Endothelial cell of umbilical vein (primary cell): ENCODE measurements around the gene TRNAU1AP. TPM values are rescaled to one million over a fixed set of nuclear protein-coding genes. Genes with fewer than 3 reads are reported as not detected.

Source experiments
- BruUV-seq: library from RNA; stranded (reverse); fragments of 400-500 nt; replicated peaks from 2 replicates; lab custom pipeline; 2021; lab: Mats Ljungman, UMichigan
- CTCF ChIA-PET: fragments of 300-600, 350-600 bp; sonication (Branson Sonifier 250); formaldehyde crosslinking; loops from one replicate; lab custom pipeline; 2021; ENCODE audit warnings: antibody characterized with exemption, inconsistent platforms; lab: Charles Lee
- POLR2A ChIA-PET: fragments of 300-600, 350-600 bp; sonication (Branson Sonifier 250); formaldehyde crosslinking; loops from one replicate; lab custom pipeline; 2021; ENCODE audit warnings: antibody characterized with exemption, inconsistent platforms; lab: Charles Lee
- DNase-seq: peaks from one replicate; pipeline ENCODE4 v3.0.0-alpha.2; 2011; ENCODE audit warnings: low read depth, low spot score
- FAIRE-seq: peaks from 2 replicates; lab custom pipeline; 2011; peaks lifted over from hg19 to GRCh38; lab: Jason Lieb, UNC
- H2AFZ ChIP-seq: 2 replicates; pipeline ENCODE4 v1.6.0; 2012; ENCODE audit warnings: low read depth, low read length, control low read depth, inconsistent platforms
- H3K27ac ChIP-seq: 2 replicates; pipeline ENCODE4 v1.5.1; 2011; ENCODE audit warnings: low read depth, mild to moderate bottlenecking, control low read depth, low read length, moderate library complexity; ENCODE audit not compliant: insufficient read depth
- H3K27me3 ChIP-seq, 2 experiments: 2 replicates each; pipeline versions ENCODE4 v1.6.0 to v1.6.1; 2011; ENCODE audit warnings: low read length in 2 of 2, mixed read lengths in 1 of 2; ENCODE audit not compliant: control insufficient read depth in 2 of 2, insufficient read depth in 2 of 2
- H3K36me3 ChIP-seq, 2 experiments: 2 replicates in 1 of 2; 3 replicates in 1 of 2; pipeline ENCODE4 v1.5.1; 2011; ENCODE audit warnings: low read length in 2 of 2, mild to moderate bottlenecking in 1 of 2, moderate library complexity in 1 of 2; ENCODE audit not compliant: control insufficient read depth in 2 of 2, insufficient read depth in 2 of 2; ENCODE audit errors: extremely low read depth in 1 of 2
- H3K4me1 ChIP-seq: 3 replicates; pipeline ENCODE4 v1.5.1; 2011; ENCODE audit warnings: mild to moderate bottlenecking, low read length; ENCODE audit not compliant: control insufficient read depth, insufficient read depth; ENCODE audit errors: extremely low read depth
- H3K4me2 ChIP-seq: 2 replicates; pipeline ENCODE4 v1.6.1; 2011; ENCODE audit warnings: low read length, control low read depth, mixed read lengths; ENCODE audit not compliant: insufficient read depth
- H3K4me3 ChIP-seq, 3 experiments: fragments of 200-600 bp in 1 of 3; sonication (generic), shearing (Covaris generic) in 1 of 3; replicated peaks in 1 of 3; 2 replicates each; pipeline ENCODE4 v1.5.1; 2011 to 2016; ENCODE audit warnings: control low read depth in 3 of 3, low read length in 3 of 3, mild to moderate bottlenecking in 2 of 3, inconsistent platforms in 1 of 3, low read depth in 1 of 3, moderate library complexity in 1 of 3; ENCODE audit not compliant: insufficient read depth in 1 of 3
- H3K79me2 ChIP-seq: 2 replicates; pipeline ENCODE4 v1.6.0; 2012; ENCODE audit warnings: low read length, inconsistent platforms; ENCODE audit not compliant: control insufficient read depth, insufficient read depth
- H3K9ac ChIP-seq: replicated peaks from 2 replicates; pipeline ENCODE3; 2011; ENCODE audit warnings: low read length, control low read depth; ENCODE audit not compliant: insufficient read depth; ENCODE audit errors: extremely low read depth
- H3K9me1 ChIP-seq: replicated peaks from 3 replicates; pipeline ENCODE4 v1.6.0; 2011; ENCODE audit warnings: mild to moderate bottlenecking, low read length; ENCODE audit not compliant: control insufficient read depth, insufficient read depth; ENCODE audit errors: extremely low read depth
- H3K9me3 ChIP-seq: replicated peaks from 2 replicates; pipeline ENCODE4 v1.5.1; 2012; ENCODE audit warnings: low read length, inconsistent platforms; ENCODE audit not compliant: control insufficient read depth, insufficient read depth
- H4K20me1 ChIP-seq: replicated peaks from 2 replicates; pipeline ENCODE3; 2011; ENCODE audit warnings: mild to moderate bottlenecking, low read length; ENCODE audit not compliant: control insufficient read depth, insufficient read depth; ENCODE audit errors: extremely low read depth
- EZH2 ChIP-seq: IDR thresholded peaks from 2 replicates; pipeline ENCODE4 v1.6.1; 2012; ENCODE audit warnings: borderline replicate concordance, low read depth, mild to moderate bottlenecking, moderate library complexity, low read length, inconsistent platforms; ENCODE audit not compliant: severe bottlenecking
- FOS ChIP-seq: IDR thresholded peaks from 2 replicates; pipeline ENCODE4 v1.6.1; 2011; ENCODE audit warnings: mild to moderate bottlenecking, low read length, moderate library complexity, borderline replicate concordance; ENCODE audit not compliant: insufficient read depth
- GATA2 ChIP-seq: IDR thresholded peaks from 2 replicates; pipeline ENCODE4 v1.7.0; 2011; ENCODE audit warnings: low read depth, mild to moderate bottlenecking, moderate library complexity, mixed read lengths, low read length; ENCODE audit not compliant: insufficient read length, insufficient read depth
- JUN ChIP-seq: IDR thresholded peaks from 2 replicates; pipeline ENCODE4 v1.6.1; 2011; ENCODE audit warnings: borderline replicate concordance, low read depth; ENCODE audit not compliant: insufficient read length, insufficient read depth
- MYC ChIP-seq: IDR thresholded peaks from one replicate; pipeline ENCODE4 v1.6.1; 2011; ENCODE audit warnings: mild to moderate bottlenecking, low read depth, low read length
- POLR2A ChIP-seq: IDR thresholded peaks from 2 replicates; pipeline ENCODE4 v1.6.1; 2012; ENCODE audit warnings: low read depth, mild to moderate bottlenecking, control low read depth, low read length
- POLR2AphosphoS5 ChIP-seq: IDR thresholded peaks from 2 replicates; pipeline ENCODE4 v1.6.1; 2012; ENCODE audit warnings: low read depth, mild to moderate bottlenecking, control low read depth, low read length, moderate library complexity; ENCODE audit not compliant: insufficient read depth
- dilution Hi-C: fragments of 300-500 bp; cut with MboI; formaldehyde crosslinking; loops from one replicate; pipeline ENCODE4 v1.15.0; 2019; ENCODE audit warnings: low sequenced_read_pairs; ENCODE audit not compliant: extremely low pct_ligation_motif_present
- intact Hi-C: fragments of 100-400 bp; cut with micrococcal nuclease; formaldehyde crosslinking; loops from one replicate; pipeline ENCODE4 v1.10.0; 2022
- polyA plus RNA-seq, 4 experiments: library from polyadenylated mRNA; depleted of rRNA in 3 of 4; stranded (reverse) in 3 of 4; unstranded in 1 of 4; fragments of >200 nt; gene quantifications; 2 replicates each; pipeline versions ENCODE4 v1.2.1 to v1.2.3, GENCODE V29; 2011 to 2012; ENCODE audit warnings: missing spikeins in 1 of 4
- total RNA-seq: library from RNA; stranded (reverse); gene quantifications from 2 replicates; pipeline ENCODE4 v1.2.3, GENCODE V29; 2021
- TF ChIP-seq, protein P1 (sequence below), 2 donors: IDR thresholded peaks; 1 replicate in 1 of 2; 2 replicates in 1 of 2; pipeline ENCODE4 v1.5.1; 2011; ENCODE audit warnings: low read length in 2 of 2, mild to moderate bottlenecking in 2 of 2, moderate library complexity in 2 of 2, control low read depth in 1 of 2, inconsistent platforms in 1 of 2, low read depth in 1 of 2; ENCODE audit not compliant: insufficient read depth in 1 of 2; ENCODE audit errors: extremely low read depth in 1 of 2
- TF ChIP-seq, protein P2 (sequence below): IDR thresholded peaks from 2 replicates; pipeline ENCODE4 v1.6.1; 2011; ENCODE audit not compliant: insufficient read depth, insufficient read length

Gene TRNAU1AP
- total and polyA plus RNA-seq, 2 donors (not counting 3 experiments of a cell fraction or from before 2014, with no cell fraction given): 32.7 to 46.2 TPM

DNA sequence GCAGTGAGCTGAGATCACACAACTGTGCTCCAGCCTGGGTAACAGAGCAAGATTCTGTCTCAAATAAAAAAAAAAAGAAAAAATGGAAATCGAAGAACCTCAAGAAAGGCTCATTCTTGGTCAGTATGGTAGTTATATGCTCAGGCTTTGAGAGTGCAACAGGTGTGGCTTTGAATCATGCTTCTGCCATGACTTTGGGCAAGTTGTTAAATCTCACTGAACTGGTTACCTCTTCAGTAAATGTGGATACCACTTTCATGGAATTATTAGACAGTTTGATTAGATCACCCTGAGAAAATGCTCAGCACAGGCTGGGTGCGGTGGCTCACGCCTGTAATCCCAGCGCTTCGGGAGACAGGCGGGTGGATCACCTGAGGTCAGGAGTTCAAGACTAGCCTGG is 12.8 kb downstream of the TRNAU1AP start:
- Histone ChIP-seq H3K79me2 (no peaks in the 10 kb centered on the region), H3K36me3 (peaks cover 17 to 24% of the 10 kb centered on the region in 2 experiments), H3K9me1 (no peaks in the 10 kb centered on the region), H3K9me3 (no peaks in the 10 kb centered on the region), H3K9ac (no peak overlapping the region), H3K4me2 (no peak overlapping the region), H3K27me3 (no peaks in the 10 kb centered on the region), H2AFZ (no peak overlapping the region), H3K4me3 (no peak overlapping the region), H3K27ac (no peak overlapping the region), H4K20me1 (no peaks in the 10 kb centered on the region), H3K4me1 (no peaks in the 10 kb centered on the region)
- TF ChIP-seq JUN (no peak), POLR2AphosphoS5 (no peak), FOS (no peak), POLR2A (no peak), GATA2 (no peak), EZH2 (no peak), MYC (no peak)
- TF ChIP-seq, protein P1, sequence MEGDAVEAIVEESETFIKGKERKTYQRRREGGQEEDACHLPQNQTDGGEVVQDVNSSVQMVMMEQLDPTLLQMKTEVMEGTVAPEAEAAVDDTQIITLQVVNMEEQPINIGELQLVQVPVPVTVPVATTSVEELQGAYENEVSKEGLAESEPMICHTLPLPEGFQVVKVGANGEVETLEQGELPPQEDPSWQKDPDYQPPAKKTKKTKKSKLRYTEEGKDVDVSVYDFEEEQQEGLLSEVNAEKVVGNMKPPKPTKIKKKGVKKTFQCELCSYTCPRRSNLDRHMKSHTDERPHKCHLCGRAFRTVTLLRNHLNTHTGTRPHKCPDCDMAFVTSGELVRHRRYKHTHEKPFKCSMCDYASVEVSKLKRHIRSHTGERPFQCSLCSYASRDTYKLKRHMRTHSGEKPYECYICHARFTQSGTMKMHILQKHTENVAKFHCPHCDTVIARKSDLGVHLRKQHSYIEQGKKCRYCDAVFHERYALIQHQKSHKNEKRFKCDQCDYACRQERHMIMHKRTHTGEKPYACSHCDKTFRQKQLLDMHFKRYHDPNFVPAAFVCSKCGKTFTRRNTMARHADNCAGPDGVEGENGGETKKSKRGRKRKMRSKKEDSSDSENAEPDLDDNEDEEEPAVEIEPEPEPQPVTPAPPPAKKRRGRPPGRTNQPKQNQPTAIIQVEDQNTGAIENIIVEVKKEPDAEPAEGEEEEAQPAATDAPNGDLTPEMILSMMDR (IDR thresholded peaks at IDR 0.05; ENCODE audit: extremely low read depth in 1 of 2, insufficient read depth in 1 of 2, low read depth in 1 of 2, low read length in 2 of 2): no peak
- TF ChIP-seq, protein P2, sequence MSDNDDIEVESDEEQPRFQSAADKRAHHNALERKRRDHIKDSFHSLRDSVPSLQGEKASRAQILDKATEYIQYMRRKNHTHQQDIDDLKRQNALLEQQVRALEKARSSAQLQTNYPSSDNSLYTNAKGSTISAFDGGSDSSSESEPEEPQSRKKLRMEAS: no peak
- DNase-seq (no peak), FAIRE-seq (no peak)
- dilution Hi-C loops: no loop called here
- CTCF ChIA-PET: interaction anchor here (0.6 kb wide), 1 partner anchor 36 kb away, joined by 3 read pairs; no protein-coding TSS in a partner anchor
- intact Hi-C loops: no loop called here
- POLR2A ChIA-PET: no interaction called here
- BruUV-seq: no TSS peak
